ENCODE data around the gene TBC1D17. TPM values are rescaled to one million over a fixed set of nuclear protein-coding genes. Genes with fewer than 3 reads are reported as not detected.

TBC1D17 gene
- polyA plus RNA-seq, 1 donor (not counting 4 experiments of a cell fraction or from before 2014, with no cell fraction given) = 9.4 TPM

DNA sequence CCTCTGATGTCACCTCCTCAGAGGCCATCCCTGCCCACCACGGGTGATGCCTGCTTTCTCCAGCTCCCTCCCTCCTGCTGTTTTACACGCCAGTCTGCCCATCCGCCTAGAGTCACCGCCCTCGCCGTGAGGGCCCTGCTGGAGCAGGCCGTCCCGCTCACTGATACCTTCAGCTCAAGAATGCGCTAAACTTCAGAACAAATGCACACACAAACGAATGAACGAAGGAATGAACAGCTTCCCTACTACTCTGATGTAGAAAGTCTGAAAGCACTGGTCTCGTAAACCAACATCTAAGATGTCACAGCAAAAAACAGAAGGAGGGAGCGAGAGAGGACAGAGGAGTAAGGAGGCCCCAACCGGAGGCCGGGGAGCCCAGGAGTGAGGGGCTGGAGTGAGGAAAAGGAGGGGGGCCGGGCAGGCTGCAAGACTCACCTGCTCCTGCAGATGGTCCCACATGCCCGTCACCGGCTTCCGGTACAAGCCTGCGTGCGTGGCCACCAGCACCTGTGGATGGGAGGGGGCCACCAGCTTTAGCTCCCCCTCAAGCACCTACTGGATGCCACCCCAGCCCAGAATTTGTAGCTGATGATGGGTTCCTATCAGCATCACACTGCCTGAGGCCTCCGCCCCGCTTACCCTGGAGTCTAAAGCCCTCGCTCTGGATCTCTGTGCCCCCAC, 14.1 kb upstream of the TBC1D17 start:
- Histone ChIP-seq H3K27ac (ENCODE audit: control insufficient read depth, insufficient read depth, low read length) (no peak overlapping the region), H3K27me3 (ENCODE audit: control insufficient read depth, extremely low read depth, insufficient read depth, low read length) (no peaks in the 10 kb centered on the region), H3K4me1 (ENCODE audit: control insufficient read depth, extremely low read depth, insufficient read depth, low read length) (peaks cover 23% of the 10 kb centered on the region), H3K9me3 (ENCODE audit: control insufficient read depth, low read depth, low read length) (no peaks in the 10 kb centered on the region), H2AFZ (ENCODE audit: control insufficient read depth, low read length) (no peak overlapping the region), H3K9ac (ENCODE audit: control insufficient read depth, extremely low read depth, insufficient read depth, low read length) (no peak overlapping the region), H3K4me2 (ENCODE audit: control insufficient read depth, extremely low read depth, insufficient read depth, low read depth, low read length) (no peak overlapping the region), H3K36me3 (ENCODE audit: control insufficient read depth in 2 of 2, extremely low read depth in 1 of 2, insufficient read depth in 2 of 2, low read length in 2 of 2) (peaks cover 21 to 43% of the 10 kb centered on the region in 2 experiments), H3K4me3 (ENCODE audit: control insufficient read depth in 2 of 3, extremely low read depth in 1 of 3, insufficient read depth in 2 of 3, low read depth in 1 of 3, low read length in 3 of 3) (no peak overlapping the region), H3K79me2 (ENCODE audit: control insufficient read depth, insufficient read depth, low read length) (peaks cover 37% of the 10 kb centered on the region), H4K20me1 (ENCODE audit: control insufficient read depth, extremely low read depth, insufficient read depth, low read length) (peaks cover 11% of the 10 kb centered on the region), H3K9me1 (ENCODE audit: control insufficient read depth, extremely low read depth, insufficient read depth, low read length) (no peaks in the 10 kb centered on the region)
- dilution Hi-C loops (cut with MboI; ENCODE audit: extremely low pct_ligation_motif_present, low sequenced_read_pairs) = no loop called here
- no peak for DNase-seq (ENCODE audit: low read depth, low spot score)
- TF ChIP-seq, protein P1, sequence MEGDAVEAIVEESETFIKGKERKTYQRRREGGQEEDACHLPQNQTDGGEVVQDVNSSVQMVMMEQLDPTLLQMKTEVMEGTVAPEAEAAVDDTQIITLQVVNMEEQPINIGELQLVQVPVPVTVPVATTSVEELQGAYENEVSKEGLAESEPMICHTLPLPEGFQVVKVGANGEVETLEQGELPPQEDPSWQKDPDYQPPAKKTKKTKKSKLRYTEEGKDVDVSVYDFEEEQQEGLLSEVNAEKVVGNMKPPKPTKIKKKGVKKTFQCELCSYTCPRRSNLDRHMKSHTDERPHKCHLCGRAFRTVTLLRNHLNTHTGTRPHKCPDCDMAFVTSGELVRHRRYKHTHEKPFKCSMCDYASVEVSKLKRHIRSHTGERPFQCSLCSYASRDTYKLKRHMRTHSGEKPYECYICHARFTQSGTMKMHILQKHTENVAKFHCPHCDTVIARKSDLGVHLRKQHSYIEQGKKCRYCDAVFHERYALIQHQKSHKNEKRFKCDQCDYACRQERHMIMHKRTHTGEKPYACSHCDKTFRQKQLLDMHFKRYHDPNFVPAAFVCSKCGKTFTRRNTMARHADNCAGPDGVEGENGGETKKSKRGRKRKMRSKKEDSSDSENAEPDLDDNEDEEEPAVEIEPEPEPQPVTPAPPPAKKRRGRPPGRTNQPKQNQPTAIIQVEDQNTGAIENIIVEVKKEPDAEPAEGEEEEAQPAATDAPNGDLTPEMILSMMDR (optimal IDR thresholded peaks at IDR 0.05 in 1 of 3, IDR thresholded peaks at IDR 0.05 in 1 of 3, conservative IDR thresholded peaks at IDR 0.05 in 1 of 3; ENCODE audit: extremely low read depth in 1 of 3, insufficient read depth in 2 of 3, low read length in 3 of 3) = no peak
- no peak for TF ChIP-seq EZH2 (IDR thresholded peaks at IDR 0.05; ENCODE audit: low read length)
- no peak for FAIRE-seq

DNA sequence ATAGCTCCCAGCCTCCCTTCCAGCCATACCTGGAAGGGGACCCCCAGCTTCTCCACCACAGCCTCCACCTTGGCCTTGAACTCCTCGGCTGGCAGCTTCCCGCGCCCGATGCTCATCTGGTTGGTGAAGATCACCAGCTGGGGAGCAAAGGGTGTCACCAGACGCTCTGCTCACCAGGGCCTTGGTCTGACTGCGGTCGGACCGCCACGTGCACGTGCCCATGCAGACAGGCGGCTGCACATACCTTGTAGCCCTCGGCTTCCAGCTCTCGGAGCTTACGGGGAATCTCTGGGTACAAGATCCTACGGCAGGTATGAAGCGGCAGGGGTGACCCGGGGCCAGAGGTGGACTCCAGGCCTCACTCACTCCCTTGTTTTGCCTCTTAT, 13.6 kb upstream of the TBC1D17 start:
- dilution Hi-C loops (cut with MboI; ENCODE audit: extremely low pct_ligation_motif_present, low sequenced_read_pairs) = no loop called here
- Histone ChIP-seq H4K20me1 (ENCODE audit: control insufficient read depth, extremely low read depth, insufficient read depth, low read length) (peaks cover 9% of the 10 kb centered on the region), H2AFZ (ENCODE audit: control insufficient read depth, low read length) (no peak overlapping the region), H3K27me3 (ENCODE audit: control insufficient read depth, extremely low read depth, insufficient read depth, low read length) (no peaks in the 10 kb centered on the region), H3K79me2 (ENCODE audit: control insufficient read depth, insufficient read depth, low read length) (peaks cover 37% of the 10 kb centered on the region), H3K4me1 (ENCODE audit: control insufficient read depth, extremely low read depth, insufficient read depth, low read length) (peaks cover 23% of the 10 kb centered on the region), H3K36me3 (ENCODE audit: control insufficient read depth in 2 of 2, extremely low read depth in 1 of 2, insufficient read depth in 2 of 2, low read length in 2 of 2) (peaks cover 18 to 38% of the 10 kb centered on the region in 2 experiments), H3K9me3 (ENCODE audit: control insufficient read depth, low read depth, low read length) (no peaks in the 10 kb centered on the region), H3K4me3 (ENCODE audit: control insufficient read depth in 2 of 3, extremely low read depth in 1 of 3, insufficient read depth in 2 of 3, low read depth in 1 of 3, low read length in 3 of 3) (no peak overlapping the region), H3K4me2 (ENCODE audit: control insufficient read depth, extremely low read depth, insufficient read depth, low read depth, low read length) (no peak overlapping the region), H3K9ac (ENCODE audit: control insufficient read depth, extremely low read depth, insufficient read depth, low read length) (no peak overlapping the region), H3K9me1 (ENCODE audit: control insufficient read depth, extremely low read depth, insufficient read depth, low read length) (no peaks in the 10 kb centered on the region), H3K27ac (ENCODE audit: control insufficient read depth, insufficient read depth, low read length) (no peak overlapping the region)
- DNase-seq (ENCODE audit: low read depth, low spot score) (no peak), FAIRE-seq (no peak)
- TF ChIP-seq, protein P1 (optimal IDR thresholded peaks at IDR 0.05 in 1 of 3, IDR thresholded peaks at IDR 0.05 in 1 of 3, conservative IDR thresholded peaks at IDR 0.05 in 1 of 3; ENCODE audit: extremely low read depth in 1 of 3, insufficient read depth in 2 of 3, low read length in 3 of 3) = no peak
- no peak for TF ChIP-seq EZH2 (IDR thresholded peaks at IDR 0.05; ENCODE audit: low read length)
